Measurements from ENCODE around the gene C11orf42. TPM values are rescaled to one million over a fixed set of nuclear protein-coding genes. Genes with fewer than 3 reads are reported as not detected.
"Not testable (repeated sequence)": the region's sequence is repeated elsewhere in the genome, so short reads cannot be mapped to it uniquely, and the experiment has no call there.

C11orf42 gene
- total RNA-seq, 1 experiment from 2014 or later = not detected

DNA sequence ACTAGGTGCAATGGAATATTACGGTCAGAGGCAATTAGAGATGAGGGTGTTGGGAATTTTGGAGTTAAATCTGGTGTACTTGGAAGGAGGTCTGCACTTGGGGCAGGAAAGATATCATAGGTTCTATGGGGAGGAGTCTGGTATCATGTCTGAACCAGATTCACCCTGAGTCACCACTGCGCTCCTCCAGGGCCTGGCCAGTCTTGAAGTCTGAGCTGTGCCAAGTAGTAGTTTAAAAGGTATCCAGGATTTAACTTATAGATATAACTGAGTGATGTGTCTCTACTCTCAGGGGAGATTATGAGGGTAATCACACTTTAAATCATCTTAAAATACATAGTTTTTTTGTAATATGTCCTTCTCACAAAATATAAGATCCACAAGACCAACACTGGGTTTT, 40.2 kb downstream of the C11orf42 start:
- no TSS peak for BruUV-seq (replicated peaks)
- POLR2A ChIA-PET (ENCODE audit: low non-redundant PET) = no interaction called here
- DNase-seq (ENCODE audit: low spot score) = no peak
- intact Hi-C loops (cut with micrococcal nuclease; ENCODE audit: unreplicated experiment) = no loop called here
- no peaks in the 10 kb centered on the region for H3K27me3 ChIP-seq (replicated peaks; ENCODE audit: insufficient read depth, low read depth, low read length, poor library complexity)
- no peak for TF ChIP-seq EZH2 (IDR thresholded peaks at IDR 0.05; ENCODE audit: borderline replicate concordance, low read depth, low read length, poor library complexity, severe bottlenecking)
- TF ChIP-seq, protein P1, sequence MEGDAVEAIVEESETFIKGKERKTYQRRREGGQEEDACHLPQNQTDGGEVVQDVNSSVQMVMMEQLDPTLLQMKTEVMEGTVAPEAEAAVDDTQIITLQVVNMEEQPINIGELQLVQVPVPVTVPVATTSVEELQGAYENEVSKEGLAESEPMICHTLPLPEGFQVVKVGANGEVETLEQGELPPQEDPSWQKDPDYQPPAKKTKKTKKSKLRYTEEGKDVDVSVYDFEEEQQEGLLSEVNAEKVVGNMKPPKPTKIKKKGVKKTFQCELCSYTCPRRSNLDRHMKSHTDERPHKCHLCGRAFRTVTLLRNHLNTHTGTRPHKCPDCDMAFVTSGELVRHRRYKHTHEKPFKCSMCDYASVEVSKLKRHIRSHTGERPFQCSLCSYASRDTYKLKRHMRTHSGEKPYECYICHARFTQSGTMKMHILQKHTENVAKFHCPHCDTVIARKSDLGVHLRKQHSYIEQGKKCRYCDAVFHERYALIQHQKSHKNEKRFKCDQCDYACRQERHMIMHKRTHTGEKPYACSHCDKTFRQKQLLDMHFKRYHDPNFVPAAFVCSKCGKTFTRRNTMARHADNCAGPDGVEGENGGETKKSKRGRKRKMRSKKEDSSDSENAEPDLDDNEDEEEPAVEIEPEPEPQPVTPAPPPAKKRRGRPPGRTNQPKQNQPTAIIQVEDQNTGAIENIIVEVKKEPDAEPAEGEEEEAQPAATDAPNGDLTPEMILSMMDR (conservative IDR thresholded peaks at IDR 0.05; ENCODE audit: low read depth, low read length) = no peak
- CTCF ChIA-PET = no interaction called here
- H3K27ac ChIP-seq (ENCODE audit: low read depth, low read length, poor library complexity, severe bottlenecking) = no peak overlapping the region
- no peak overlapping the region for H3K4me3 ChIP-seq (ENCODE audit: low read depth, low read length, poor library complexity, severe bottlenecking)
- H3K9me3 ChIP-seq (ENCODE audit: low read depth, low read length, poor library complexity, severe bottlenecking) = no peaks in the 10 kb centered on the region
- H3K36me3 ChIP-seq (ENCODE audit: insufficient read depth, low read length, poor library complexity, severe bottlenecking) = no peaks in the 10 kb centered on the region
- no peaks in the 10 kb centered on the region for H3K4me1 ChIP-seq (ENCODE audit: insufficient read depth, low read length, poor library complexity, severe bottlenecking)

DNA sequence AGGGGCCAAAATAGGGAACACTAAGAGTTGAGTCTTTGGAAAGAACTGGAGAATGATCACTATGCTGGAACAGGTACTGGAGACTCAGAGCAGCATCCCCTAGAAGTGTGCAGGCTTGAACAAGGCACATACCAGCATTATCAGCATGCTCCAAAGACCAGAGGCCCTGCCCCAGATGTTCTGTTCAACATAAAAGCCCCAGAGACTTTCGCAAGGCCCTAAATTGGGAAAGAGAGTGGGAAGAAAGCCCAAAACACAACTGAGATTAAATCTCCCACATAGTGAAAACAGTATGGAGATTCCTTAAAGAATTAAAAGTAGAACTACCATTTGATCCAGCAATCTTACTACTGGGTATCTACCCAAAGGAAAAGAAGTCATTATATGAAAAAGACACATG, 42.9 kb downstream of the C11orf42 start:
- Histone ChIP-seq H3K4me3 (ENCODE audit: low read depth, low read length, poor library complexity, severe bottlenecking) (no peak overlapping the region), H3K27me3 (replicated peaks; ENCODE audit: insufficient read depth, low read depth, low read length, poor library complexity) (no peaks in the 10 kb centered on the region), H3K4me1 (ENCODE audit: insufficient read depth, low read length, poor library complexity, severe bottlenecking) (no peaks in the 10 kb centered on the region), H3K27ac (ENCODE audit: low read depth, low read length, poor library complexity, severe bottlenecking) (no peak overlapping the region), H3K9me3 (ENCODE audit: low read depth, low read length, poor library complexity, severe bottlenecking) (no peaks in the 10 kb centered on the region), H3K36me3 (ENCODE audit: insufficient read depth, low read length, poor library complexity, severe bottlenecking) (no peaks in the 10 kb centered on the region)
- no peak for DNase-seq (ENCODE audit: low spot score)
- ChIA-PET CTCF (no interaction called here), POLR2A (ENCODE audit: low non-redundant PET) (no interaction called here)
- intact Hi-C loops (cut with micrococcal nuclease; ENCODE audit: unreplicated experiment) = no loop called here
- TF ChIP-seq, protein P1 (conservative IDR thresholded peaks at IDR 0.05; ENCODE audit: low read depth, low read length) = no peak
- TF ChIP-seq EZH2 (IDR thresholded peaks at IDR 0.05; ENCODE audit: borderline replicate concordance, low read depth, low read length, poor library complexity, severe bottlenecking) = no peak
- BruUV-seq (replicated peaks) = no TSS peak

DNA sequence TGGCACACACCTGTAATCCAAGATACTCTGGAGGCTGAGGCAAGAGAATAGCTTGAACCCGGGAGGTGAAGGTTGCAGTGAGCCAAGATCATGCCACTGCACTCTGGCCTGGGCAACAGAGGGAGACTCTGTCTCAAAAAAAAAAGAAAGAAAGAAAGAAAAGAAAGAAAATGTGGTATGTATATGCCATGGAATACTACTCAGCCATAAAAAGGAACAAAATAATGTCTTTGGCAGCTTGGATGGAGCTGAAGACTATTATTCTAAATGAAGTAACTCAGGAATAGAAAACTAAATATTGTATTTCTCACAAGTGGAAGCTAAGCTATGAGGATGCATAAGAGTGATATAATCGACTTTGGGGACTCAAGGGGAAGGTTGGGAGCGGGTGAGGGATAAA, 43.5 kb downstream of the C11orf42 start:
- H3K27me3 ChIP-seq (replicated peaks; ENCODE audit: insufficient read depth, low read depth, low read length, poor library complexity); BruUV-seq (replicated peaks); DNase-seq (ENCODE audit: low spot score); H3K36me3 ChIP-seq (ENCODE audit: insufficient read depth, low read length, poor library complexity, severe bottlenecking); H3K27ac ChIP-seq (ENCODE audit: low read depth, low read length, poor library complexity, severe bottlenecking); CTCF ChIA-PET; intact Hi-C loops (cut with micrococcal nuclease; ENCODE audit: unreplicated experiment); H3K4me3 ChIP-seq (ENCODE audit: low read depth, low read length, poor library complexity, severe bottlenecking); POLR2A ChIA-PET (ENCODE audit: low non-redundant PET); H3K4me1 ChIP-seq (ENCODE audit: insufficient read depth, low read length, poor library complexity, severe bottlenecking); H3K9me3 ChIP-seq (ENCODE audit: low read depth, low read length, poor library complexity, severe bottlenecking): not testable (repeated sequence)

DNA sequence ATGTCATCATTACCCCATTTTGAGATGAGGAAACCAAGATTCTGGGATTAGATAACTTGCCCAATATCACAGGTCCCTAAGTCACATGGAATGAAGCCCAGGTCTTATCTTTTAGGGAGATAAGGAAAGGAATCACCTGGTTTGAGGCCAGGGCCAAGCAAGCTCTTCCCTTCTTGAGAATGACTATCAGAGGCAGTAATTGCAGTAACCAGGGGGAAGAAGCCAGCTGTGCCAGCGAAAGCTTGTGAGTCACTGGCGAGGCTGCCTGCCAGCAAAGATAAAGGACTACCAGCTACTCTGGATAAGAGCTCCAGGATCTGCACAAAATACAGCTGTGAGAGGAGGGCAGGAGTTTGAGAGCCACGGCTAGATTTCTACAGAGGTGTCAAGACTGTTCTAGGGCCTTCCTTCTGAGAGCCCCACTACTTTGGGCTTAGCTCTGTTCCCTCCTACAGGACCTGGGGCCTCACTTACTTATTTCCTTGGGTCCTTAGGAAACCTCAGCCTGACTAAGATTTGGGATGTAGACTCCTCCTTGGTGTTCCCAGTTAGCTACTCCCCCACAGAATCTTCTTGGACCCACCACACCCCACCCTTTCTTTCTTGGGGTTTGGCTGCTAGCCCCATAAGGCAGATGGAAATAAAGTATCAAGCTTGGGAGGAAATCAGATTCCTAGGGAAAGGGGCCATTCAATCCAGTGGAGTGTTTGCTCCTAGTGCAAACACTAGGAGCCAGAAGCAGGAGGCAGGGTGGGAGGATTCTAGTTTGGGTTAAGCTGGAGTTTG, 44.6 kb downstream of the C11orf42 start:
- no peak for TF ChIP-seq EZH2 (IDR thresholded peaks at IDR 0.05; ENCODE audit: borderline replicate concordance, low read depth, low read length, poor library complexity, severe bottlenecking)
- TF ChIP-seq, protein P1 (conservative IDR thresholded peaks at IDR 0.05; ENCODE audit: low read depth, low read length) = no peak
- H3K36me3 ChIP-seq (ENCODE audit: insufficient read depth, low read length, poor library complexity, severe bottlenecking) = no peaks in the 10 kb centered on the region
- ChIA-PET POLR2A (ENCODE audit: low non-redundant PET) (no interaction called here), CTCF (interaction anchor here (0.6 to 3.1 kb wide), 2 partner anchors 113 to 295 kb away, joined by 3 to 25 read pairs; no protein-coding TSS in a partner anchor)
- intact Hi-C loops (cut with micrococcal nuclease; ENCODE audit: unreplicated experiment) = loop anchor here (5.0 kb wide), 1 partner anchor 102 kb away; no protein-coding TSS in a partner anchor
- H3K4me3 ChIP-seq (ENCODE audit: low read depth, low read length, poor library complexity, severe bottlenecking) = no peak overlapping the region
- no peaks in the 10 kb centered on the region for H3K4me1 ChIP-seq (ENCODE audit: insufficient read depth, low read length, poor library complexity, severe bottlenecking)
- no peaks in the 10 kb centered on the region for H3K27me3 ChIP-seq (replicated peaks; ENCODE audit: insufficient read depth, low read depth, low read length, poor library complexity)
- H3K9me3 ChIP-seq (ENCODE audit: low read depth, low read length, poor library complexity, severe bottlenecking) = no peaks in the 10 kb centered on the region
- DNase-seq (ENCODE audit: low spot score) = peak; percentile 79
- BruUV-seq (replicated peaks) = no TSS peak
- no peak overlapping the region for H3K27ac ChIP-seq (ENCODE audit: low read depth, low read length, poor library complexity, severe bottlenecking)
